ENCODE results near the gene RNF213.

- TF ChIP-seq CTCF (optimal IDR thresholded peaks at IDR 0.05 in 1 of 3, IDR thresholded peaks at IDR 0.05 in 1 of 3, conservative IDR thresholded peaks at IDR 0.05 in 1 of 3; ENCODE audit: extremely low read depth in 1 of 3, insufficient read depth in 2 of 3, low read length in 3 of 3) (no peak), EZH2 (IDR thresholded peaks at IDR 0.05; ENCODE audit: low read length) (no peak)
Observed at GRCh38 chr17:80269405-80269807, 8.8 kb downstream of the RNF213 start.

All from keratinocyte (primary cell).